22Rv1 (cell line): Measurements from ENCODE around the gene MSLN.
"Not testable (repeated sequence)": the region's sequence is repeated elsewhere in the genome, so short reads cannot be mapped to it uniquely, and the experiment has no call there.

ENCODE experiments used
- H3K27ac ChIP-seq: fragments of 450-650 bp; 2 replicates; pipeline ENCODE4 v1.5.1; 2017
- ZFX ChIP-seq: fragments of 450-650 bp; IDR thresholded peaks from 2 replicates; pipeline ENCODE4 v1.6.1; 2017; ENCODE audit warnings: antibody characterized with exemption, borderline replicate concordance
- TF ChIP-seq, protein P1 (sequence below): fragments of 450-650 bp; IDR thresholded peaks from 2 replicates; pipeline ENCODE4 v1.5.1; 2017; ENCODE audit warnings: mild to moderate bottlenecking

Gene MSLN

GRCh38 chr16:747978-748746 is 12.4 kb upstream of the MSLN start:
- H3K27ac ChIP-seq: no peak overlapping the region
- TF ChIP-seq ZFX: no peak
- TF ChIP-seq, protein P1, sequence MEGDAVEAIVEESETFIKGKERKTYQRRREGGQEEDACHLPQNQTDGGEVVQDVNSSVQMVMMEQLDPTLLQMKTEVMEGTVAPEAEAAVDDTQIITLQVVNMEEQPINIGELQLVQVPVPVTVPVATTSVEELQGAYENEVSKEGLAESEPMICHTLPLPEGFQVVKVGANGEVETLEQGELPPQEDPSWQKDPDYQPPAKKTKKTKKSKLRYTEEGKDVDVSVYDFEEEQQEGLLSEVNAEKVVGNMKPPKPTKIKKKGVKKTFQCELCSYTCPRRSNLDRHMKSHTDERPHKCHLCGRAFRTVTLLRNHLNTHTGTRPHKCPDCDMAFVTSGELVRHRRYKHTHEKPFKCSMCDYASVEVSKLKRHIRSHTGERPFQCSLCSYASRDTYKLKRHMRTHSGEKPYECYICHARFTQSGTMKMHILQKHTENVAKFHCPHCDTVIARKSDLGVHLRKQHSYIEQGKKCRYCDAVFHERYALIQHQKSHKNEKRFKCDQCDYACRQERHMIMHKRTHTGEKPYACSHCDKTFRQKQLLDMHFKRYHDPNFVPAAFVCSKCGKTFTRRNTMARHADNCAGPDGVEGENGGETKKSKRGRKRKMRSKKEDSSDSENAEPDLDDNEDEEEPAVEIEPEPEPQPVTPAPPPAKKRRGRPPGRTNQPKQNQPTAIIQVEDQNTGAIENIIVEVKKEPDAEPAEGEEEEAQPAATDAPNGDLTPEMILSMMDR: no peak

GRCh38 chr16:749010-749409 is 11.5 kb upstream of the MSLN start:
- H3K27ac ChIP-seq: no peak overlapping the region
- TF ChIP-seq, protein P1: no peak
- TF ChIP-seq ZFX: no peak

GRCh38 chr16:750485-750884 is 10.0 kb upstream of the MSLN start:
- TF ChIP-seq ZFX: no peak
- TF ChIP-seq, protein P1: no peak
- 0 out of 2 replicates have a peak overlapping the region, but pooled peaks have one; percentile 23 for H3K27ac ChIP-seq

GRCh38 chr16:751152-752006 is 9.2 kb upstream of the MSLN start:
- 0 out of 2 replicates have a peak overlapping the region, but pooled peaks have one; percentile 23 for H3K27ac ChIP-seq
- TF ChIP-seq, protein P1: no peak
- TF ChIP-seq ZFX: no peak

- no peak for TF ChIP-seq ZFX
- TF ChIP-seq, protein P1: no peak
- H3K27ac ChIP-seq: 0 out of 2 replicates have a peak overlapping the region, but pooled peaks have one; percentile 23
Measured at GRCh38 chr16:752007-752312, 8.6 kb upstream of the MSLN start.

DNA sequence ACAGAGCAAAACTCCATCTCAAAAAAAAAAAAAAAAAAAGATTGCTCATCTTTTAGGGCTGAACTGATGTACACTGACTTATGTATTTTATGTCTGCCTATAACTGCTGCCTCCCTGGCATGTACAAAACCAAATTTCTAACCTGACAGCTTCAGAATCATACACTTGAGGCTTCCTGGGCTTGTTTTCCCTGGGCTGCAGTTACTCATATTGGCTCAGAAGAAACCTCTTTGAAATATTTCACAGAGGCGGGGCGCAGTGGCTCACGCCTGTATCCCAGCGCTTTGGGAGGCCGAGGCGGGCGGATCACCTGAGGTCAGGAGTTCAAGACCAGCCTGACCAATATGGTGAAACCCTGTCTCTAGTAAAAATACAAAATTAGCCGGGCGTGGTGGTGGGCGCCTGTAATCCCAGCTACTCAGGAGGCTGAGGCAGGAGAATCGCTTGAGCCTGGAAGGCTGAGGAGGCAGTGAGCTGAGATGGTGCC is 6.4 kb upstream of the MSLN start:
- not testable (repeated sequence) for H3K27ac ChIP-seq

- TF ChIP-seq, protein P1: no peak
- TF ChIP-seq ZFX: no peak
- H3K27ac ChIP-seq: no peak overlapping the region
Measured at GRCh38 chr16:754656-755055, 5.9 kb upstream of the MSLN start.
